Activated CD8-positive, alpha-beta memory T cell treated with anti-CD3 and anti-CD28 coated beads for 24 hours (primary cell): ENCODE data around the gene NCKAP5.

Experiments
- DNase-seq: peaks from one replicate; pipeline ENCODE4 v3.0.0-alpha.2; 2020

NCKAP5 gene

DNA sequence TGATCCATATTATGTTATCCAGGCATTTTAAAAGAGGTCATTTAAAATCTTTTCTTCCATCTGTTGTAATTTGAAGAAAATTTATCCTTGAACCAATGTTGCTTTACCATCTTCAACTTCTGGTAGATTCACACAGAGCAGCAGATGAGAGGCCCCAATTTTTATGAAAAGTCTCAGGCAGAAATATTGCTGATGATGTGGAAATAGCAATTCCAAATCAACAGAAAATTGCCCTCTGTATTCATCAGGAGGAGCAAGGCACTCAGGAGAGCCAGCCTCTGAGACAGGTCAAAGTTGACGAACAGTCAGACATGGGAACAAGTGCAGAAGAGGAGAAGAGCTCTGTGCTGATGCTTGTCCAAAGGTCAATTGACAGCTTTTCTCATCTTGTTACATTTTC lies 444.9 kb downstream of the NCKAP5 start:
- no peak for DNase-seq

DNA sequence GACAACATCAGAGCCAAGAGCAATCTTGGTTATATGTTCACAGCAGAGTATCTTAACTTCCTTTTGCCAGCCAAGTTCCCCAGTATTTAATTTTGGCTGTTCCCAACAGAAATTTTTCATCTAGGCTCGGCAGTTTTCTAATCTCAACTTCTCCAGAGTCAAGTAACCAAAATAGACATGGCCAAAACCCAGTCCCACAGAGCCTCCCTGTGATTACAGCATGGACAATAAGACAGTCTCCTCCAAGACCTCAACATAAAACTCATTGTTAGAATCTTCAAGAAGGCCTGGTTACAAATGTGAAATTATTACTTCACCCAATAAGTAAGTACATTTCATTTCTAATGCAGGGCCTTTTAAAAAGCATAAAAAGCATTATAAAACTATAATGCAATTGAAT lies 445.7 kb downstream of the NCKAP5 start:
- DNase-seq = no peak

DNA sequence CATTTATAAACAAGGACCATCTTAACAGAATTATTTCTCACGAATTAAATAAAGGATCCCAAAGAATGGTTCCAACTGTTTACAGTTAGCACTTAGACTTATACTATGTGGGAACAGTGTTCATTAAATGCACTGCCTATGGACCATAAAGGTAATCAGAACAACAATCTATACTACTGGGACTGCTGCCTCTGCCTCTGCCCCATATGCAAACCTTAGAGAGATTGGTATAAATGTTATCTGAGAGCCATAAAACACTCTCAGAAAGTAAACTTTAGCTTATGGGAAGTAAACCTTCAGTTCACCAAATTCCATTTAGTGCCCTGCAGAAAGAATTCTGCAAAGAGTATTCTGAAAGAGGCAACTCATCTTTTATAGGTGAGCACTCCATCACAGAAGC lies 448.0 kb downstream of the NCKAP5 start:
- no peak for DNase-seq

DNA sequence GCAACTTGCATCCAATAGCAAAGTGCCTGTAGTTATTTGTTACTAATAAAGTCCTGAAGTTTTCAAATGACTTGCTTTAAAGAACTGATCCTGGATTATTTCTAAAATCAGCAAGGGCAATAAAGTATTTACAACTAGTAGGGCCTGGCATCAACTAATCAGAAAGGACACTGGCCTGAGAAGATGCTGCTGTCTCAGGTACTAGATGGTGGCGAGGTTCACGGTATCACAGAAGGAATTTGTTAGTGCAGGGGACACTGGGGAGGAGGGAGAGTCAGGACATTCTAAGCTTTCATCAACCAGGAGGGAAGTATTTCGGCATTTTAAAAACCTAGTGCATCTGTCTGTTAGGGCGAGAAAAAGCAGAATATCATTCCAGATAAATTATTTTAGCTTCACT lies 458.1 kb downstream of the NCKAP5 start:
- no peak for DNase-seq

DNA sequence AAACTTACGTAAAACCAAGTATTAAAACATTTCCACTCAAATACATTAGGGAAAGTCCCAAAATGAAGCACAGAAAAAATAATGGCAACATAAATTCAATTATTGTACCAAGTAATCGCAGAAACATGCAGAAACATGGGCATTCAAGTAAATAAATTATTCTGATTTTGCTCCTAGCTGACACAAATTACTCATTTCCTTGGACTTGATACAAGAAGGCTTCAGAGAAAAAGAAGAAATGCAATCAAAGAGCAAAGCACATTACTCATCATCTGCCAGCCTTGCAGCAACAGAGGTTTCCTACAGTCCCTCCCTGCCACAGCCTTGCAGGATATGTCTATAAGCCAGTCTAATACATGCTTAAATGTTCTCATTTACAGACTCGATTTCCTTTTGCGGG lies 458.5 kb downstream of the NCKAP5 start:
- no peak for DNase-seq

DNA sequence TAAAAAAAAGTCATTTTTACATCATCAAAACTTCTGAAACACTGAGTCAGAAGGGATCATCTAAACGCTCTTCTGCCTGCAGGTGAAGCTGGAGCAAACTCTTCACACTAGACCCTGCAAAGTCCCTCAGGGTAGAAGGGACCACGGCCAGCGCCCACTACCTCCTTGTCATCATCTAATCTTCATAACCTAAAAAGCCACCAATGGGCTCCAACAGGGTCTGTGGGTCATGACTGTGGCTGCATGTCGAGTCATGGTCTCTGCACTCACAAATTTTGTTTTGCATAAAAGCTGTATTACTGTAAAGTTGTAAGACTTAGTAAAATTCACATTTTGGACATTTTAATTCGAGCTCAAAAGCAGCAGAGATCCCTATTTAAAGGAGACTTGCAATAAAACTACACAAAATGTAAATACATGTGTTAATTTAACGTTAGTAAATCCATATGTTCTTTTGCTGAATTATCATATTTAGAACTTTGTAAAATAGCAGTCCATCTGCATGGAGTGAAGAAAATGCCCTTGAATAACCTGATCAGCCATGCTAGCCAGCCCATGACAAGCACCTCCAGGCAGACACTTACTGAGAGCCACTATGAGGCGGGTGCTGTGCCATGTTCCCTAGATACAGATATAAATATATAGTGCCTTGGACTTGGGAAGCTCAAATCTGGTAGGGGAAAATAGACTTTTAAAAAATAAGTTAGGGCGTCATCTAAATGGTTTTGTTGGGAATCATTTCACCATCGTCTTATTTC lies 461.0 kb downstream of the NCKAP5 start:
- no peak for DNase-seq

DNA sequence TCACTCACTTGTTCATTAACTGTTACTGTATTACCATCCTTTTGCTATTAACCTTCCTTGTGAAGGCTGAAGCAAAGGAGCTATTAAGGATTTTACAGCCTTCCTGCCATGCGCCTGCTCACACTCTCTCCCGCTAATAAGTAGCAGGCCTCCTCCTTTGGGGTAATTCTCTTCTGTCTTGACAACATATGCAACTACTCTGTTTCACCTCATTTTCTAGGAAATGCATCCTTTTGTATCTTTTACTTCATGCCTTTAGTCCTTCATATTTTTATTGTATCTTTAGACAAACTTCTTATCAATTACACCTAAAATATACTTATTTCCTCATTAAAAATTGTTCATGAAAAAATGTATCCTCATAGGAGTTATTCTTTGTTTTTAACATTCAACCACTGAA lies 463.4 kb downstream of the NCKAP5 start:
- DNase-seq = no peak

DNA sequence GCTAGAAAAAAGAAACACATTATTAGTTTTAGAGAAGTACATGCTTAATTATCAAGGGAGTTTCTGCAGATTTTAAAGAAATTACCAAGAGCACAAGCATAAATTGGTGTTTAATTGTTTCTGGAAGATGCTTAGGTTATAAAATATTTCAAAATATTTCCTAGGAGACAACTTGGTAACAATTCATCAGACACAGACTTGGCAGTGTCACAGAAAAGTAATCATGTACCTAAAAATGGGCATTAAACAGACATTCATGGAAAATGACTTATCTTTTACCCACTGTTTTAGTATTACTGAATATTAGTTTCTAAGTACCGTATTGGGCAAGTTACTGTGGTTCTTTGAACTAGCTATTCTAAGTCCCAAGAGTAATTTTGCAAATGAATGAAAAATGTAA lies 469.5 kb downstream of the NCKAP5 start:
- no peak for DNase-seq

DNA sequence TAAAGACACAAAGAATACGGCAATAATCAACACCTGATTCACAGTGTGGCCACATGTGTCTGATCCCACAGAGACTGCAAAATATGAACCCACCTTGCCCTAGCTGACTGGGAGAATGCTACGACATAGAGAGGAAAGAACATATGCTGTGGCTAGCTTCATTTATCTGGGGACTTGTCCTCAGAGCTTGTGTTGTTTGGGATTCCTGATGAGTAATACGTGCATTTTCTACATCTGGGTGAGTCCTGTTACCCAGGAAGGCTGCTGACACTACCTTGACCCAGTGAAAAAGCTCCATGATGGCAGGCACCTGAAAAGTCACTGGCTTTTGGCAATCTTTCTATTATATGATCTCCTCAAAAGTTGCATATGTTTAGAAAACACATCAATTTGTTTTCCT lies 470.6 kb downstream of the NCKAP5 start:
- no peak for DNase-seq

DNA sequence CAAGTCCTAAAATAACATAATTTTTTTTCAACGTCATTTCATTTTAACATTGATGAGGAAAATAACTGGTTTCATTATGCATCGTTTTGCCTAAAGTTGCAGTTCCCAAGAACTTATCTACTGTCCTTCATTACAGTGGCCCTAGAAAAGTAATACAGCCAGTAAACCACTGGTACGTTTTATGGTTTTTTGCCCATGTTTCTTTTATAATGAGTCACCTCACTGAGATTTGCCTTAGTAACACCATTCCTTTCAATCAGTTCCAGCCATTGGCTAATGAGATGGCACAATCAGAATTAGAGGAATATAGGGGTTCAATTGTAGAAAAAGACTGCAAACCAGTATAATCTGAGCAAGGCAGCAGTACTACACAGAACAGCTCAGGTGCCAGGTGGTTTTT lies 475.7 kb downstream of the NCKAP5 start:
- DNase-seq = no peak

DNA sequence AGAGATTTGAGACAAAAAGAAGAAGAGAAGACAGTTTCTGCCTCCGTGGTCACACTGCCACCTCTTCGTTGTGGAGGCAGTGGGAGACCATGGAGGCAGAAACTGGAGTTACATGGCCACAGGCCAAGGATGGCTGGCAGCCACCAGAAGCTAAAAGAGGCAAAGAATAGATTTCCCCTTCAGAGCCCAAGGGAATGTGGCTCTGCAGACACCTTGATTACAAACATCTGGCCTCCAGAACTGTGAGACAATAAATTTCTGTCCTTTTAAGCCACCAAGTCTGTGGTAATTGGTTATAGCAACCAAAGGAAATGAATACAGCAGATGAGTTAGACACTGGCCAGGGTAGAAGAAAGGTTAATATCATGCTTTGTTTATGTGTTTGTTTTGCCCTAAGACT lies 477.9 kb downstream of the NCKAP5 start:
- no peak for DNase-seq

DNA sequence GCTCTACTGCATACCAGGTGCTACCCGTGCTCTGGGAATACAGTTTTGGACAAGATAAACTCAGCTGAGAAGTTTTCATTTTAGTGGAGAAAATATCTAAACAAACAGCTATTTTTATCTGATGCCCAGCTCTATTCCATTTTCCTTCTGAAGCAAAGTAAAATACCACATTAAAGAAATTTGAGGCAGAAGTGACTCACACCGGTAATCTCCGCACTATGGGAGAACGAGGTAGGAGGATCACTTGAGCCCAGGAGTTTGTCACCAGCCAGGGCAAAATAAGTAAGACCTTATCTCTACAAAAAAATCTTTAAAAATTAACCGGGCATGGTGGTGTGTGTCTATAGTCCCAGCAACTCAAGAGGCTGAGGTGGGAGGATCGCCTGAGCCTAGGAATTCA lies 482.1 kb downstream of the NCKAP5 start:
- no peak for DNase-seq

DNA sequence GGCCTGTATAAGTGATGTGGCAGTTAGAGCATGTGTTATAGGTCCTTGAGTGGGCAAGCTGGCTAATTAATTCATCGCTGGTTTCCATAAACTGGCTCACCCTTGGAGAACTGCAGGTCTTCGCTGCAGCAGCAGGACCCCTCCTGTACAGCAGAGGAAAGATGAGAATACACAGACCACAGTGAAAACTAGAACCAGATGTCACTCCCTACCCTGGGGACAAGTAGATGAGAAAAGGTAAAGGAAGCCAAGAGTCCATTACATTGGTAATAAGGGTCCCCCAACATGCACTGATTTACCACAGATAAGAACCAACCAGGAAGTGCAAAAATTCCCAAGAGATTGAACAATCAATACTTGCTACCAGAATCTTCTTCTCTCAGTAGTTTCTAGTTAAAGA lies 482.6 kb downstream of the NCKAP5 start:
- DNase-seq = no peak

DNA sequence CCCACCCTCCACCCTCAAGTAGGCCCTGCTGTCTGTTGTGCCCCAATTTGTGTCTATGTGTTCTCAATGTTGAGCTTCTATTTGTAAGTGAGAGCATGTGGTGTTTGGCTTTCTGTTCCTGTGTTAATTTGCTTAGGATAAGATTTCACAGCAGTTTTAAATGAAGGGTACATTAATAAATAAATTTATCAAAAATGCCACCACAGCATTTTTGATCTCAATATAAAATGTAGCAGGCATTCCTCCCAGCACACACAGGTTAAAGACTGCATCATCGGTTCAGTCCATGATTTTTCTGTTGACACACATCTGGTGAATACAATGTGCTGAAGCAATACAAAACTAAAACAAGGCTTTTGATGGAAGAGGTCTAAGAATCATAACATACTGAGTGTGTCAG lies 486.2 kb downstream of the NCKAP5 start:
- no peak for DNase-seq

DNA sequence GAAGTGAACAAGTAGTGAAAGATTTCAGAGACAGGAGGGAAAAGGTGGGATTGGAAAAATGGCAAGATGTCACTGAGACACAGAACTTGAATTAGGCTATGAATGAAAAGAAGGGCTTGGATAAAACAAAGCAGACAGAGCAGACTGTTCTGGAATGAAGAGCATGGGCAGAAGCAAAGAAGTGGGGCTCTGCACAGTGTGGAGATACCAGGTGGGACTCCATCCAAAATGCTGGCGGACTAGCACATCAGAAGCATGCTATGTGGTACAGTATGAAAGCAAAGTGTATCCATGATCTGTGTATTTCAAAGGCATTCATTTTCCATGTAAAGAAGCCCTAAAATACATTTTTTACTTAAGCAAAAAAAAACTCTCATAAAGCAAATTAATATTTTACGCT lies 487.4 kb downstream of the NCKAP5 start:
- DNase-seq = no peak

DNA sequence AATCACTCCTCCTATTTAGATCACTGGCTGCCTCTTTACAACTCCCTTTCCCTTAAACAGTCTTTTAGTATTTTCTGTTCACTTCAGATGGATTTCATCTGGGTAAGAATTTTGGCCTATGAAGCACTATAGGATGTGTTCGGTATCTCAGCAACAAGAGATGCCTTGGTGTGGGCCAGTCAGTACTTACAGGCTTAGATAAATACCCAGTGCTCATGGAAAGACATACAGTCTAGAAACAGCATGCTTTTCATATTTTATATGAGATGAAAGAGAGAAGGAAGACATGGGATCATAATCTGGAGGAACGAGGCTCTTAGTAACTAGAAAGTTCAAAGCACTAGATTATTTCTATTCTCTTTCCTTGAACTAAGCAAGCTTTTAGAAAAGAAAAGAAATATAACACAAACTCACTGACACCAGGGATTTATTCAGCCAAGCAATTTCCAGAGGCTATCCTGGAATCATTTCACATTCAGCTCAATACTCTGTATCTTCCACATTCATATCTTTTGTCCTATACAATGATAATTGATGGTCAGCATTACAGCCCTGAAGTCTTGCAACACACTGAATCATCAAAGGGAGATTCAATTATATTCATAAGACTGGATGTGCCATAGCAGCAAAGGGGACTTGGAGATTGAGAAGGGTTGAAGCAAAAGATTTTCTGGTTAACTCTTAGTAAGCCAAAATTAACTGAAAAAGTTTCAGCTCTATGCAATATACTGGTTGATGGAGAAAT lies 489.4 kb downstream of the NCKAP5 start:
- DNase-seq = no peak

DNA sequence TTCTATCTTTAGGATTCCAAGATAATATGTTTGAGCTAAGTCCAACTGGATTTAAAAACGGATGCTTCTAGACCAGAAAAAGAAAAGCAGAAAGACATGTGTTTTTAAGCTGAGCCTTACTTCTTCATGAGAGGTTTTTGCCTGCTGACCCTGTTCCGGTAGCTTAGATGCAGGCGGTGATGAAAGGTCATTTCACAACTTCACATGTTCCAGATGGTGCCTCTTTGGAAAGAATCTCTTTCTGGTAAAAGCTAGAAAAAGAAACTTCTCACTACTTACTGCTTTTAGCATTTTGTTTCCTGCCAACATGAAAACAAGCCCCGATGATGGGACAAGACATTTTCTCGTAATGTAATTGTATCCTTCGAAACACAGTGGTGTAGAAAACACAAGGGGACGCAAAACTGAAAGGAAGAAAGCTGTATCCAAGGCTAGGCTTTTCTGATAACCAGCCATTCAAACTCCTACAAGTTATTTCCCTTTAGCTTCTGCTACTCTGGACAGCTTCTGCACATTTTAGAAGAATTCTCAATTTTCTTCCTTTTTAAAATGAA lies 490.9 kb downstream of the NCKAP5 start:
- DNase-seq = no peak

DNA sequence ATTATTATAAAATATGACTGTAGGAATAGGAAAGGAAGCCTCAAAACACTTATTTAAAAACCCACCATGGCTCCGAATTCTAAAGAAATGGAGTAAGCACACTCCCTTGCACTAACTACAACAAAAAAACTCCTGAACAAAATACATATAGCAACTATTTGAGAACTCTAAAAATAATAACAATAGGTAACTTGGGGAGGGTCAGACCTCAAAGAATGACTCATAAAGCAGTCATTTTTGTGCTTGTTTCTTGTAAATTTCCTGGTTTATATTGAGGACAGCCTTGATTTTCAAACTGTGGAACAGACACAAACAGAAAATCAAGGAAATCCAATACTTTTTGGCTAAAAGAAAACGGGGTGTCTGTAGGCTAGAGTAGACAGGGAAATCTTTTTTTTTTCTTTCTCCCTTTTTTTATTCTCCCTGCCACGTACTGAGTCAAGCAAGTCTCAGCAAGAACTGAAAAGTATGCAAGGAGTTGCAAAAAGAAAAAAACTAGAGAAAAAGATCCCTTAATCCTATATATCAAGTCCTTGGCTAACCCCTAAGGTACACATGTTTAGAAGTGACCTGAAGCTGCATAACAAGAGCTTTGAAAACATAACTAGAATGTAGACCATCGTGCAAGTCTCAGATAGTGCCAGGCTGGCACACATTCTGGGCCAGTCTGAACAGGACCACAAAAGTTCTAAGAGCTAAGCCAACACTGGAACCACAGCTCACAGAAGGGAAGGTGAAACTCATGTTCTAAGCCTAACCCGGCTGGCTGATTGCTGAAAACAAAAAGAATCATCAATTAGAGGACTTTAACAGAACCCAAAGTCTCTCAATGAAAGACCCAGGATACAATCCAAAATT lies 495.2 kb downstream of the NCKAP5 start:
- no peak for DNase-seq

DNA sequence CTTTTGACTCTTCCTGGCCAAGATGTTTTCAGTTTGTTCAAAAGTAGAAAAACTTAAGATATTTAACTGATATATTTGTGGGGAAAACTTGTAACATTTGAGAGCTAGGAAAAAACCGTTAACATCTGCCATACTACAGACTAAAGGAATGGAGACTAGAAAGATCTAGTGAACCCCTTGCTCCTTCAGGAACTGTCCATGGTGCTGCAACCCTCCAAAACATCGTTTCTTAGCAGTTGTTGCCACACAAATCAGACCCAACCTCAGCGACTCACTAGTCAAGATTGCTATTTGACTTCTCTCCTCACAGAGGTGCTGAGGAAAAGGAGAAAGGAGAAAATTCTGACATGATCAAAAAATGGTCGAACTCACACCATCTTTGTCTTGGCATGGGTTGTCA lies 504.5 kb downstream of the NCKAP5 start:
- DNase-seq = no peak

DNA sequence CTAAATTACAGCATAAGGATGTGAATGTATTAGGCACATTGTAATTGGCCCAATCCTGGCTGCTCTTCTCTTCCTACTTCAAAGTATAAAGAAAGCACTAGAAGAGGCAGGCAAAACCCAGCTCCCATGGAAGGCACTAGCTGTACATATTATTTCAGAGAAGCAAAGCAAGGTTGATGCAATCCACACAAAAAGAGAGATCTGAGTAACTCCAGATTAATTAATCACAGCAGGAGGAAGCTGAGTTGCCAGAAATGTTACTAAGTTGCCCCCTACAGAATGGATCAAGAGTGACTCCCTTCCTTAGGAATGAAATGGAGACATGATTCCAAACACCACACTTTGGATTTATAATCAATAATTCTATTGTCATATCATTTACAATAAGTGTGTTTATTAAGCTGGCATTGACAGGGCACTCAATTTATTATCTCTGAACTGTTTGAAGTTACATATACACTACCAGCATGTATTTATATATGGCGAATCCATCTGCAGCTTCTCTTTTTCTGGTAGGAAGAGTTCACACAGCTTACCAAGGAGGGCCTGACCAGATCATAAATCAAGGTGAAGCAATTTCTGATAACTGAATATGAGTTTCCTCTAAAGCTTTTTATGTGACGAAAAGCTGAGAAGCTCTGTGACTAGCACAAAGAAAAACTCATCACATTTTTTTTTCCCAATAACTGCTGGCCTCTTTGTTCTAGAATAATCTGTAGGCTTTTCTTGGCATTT lies 505.2 kb downstream of the NCKAP5 start:
- DNase-seq = no peak

DNA sequence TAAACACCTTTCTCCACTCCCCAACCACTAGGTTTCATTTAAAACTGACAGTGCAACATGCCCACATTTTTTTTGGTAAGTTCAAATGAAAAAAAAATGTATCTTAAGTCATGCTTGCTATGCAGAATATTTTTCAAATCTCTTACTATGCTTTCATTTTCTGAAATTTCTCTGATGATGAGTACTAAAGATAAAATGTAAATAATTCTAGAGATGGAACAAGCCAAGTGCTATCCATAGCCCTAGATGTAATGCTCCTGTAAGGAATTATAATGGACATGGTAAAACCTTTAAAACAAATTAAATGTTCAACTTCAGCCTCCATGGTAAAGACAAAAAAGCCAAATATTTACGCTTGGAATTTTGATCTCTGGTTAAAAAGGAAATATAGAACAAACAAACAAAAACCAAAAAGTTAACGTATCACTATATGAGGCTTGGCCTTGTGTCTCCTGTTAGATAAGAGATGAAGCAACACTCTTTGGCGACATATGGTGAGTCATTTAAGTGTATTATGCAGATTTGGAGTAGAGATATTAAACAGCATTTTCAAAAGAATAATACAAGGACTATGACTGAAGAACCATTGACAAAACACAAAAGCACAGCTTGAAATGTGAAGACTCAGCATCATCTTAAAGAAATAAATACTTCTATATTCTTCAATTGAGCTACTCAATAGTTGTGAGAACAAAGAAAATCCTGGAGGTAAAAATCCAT lies 506.2 kb downstream of the NCKAP5 start:
- DNase-seq = no peak

DNA sequence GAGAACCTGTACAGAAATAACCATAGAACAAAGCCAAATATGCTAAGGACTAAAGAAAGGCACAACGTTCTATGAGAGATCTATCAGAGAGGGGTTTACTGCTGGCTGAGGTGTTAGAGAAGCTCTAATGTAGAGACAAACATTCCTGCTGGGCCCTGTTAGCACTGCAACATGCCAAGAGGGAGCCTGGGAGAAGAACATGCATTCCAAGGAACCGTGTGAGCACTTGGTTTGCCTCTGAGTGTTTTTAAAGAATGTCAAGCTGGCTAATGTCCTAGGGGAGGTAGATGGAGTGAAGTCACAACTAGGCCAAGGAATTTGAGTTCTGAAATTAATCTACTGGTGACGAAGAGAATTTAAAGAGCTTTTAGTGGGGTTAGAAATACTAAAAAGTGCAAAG lies 514.0 kb downstream of the NCKAP5 start:
- DNase-seq = no peak
